HG02981 (cell line): ENCODE measurements around the gene COX4I2.
A peak's percentile ranks its signal among the peaks of the same experiment; 100 is the strongest.

ENCODE experiments used
- ATAC-seq: cut with Tn5 transposase; IDR thresholded peaks from one replicate; pipeline ENCODE4 v1.9.1; 2021; ENCODE audit warnings: mild to moderate bottlenecking, moderate library complexity; ENCODE audit not compliant: unreplicated experiment

COX4I2 gene

GRCh38 chr20:31675828-31676608, 38.3 kb downstream of the COX4I2 start:
- peak; percentile 43 for ATAC-seq

- no peak for ATAC-seq
These were observed 38.9 kb downstream of the COX4I2 start for GRCh38 chr20:31676609-31676989.

GRCh38 chr20:31677553-31678260, 40.0 kb downstream of the COX4I2 start:
- ATAC-seq, result no peak

- ATAC-seq, result no peak
These were observed 41.0 kb downstream of the COX4I2 start for GRCh38 chr20:31678389-31679356.

- ATAC-seq, result no peak
These were observed 41.9 kb downstream of the COX4I2 start for GRCh38 chr20:31679357-31680285.

- no peak for ATAC-seq
These were observed 42.8 kb downstream of the COX4I2 start for GRCh38 chr20:31680286-31681127.

GRCh38 chr20:31681128-31681727, 43.5 kb downstream of the COX4I2 start:
- ATAC-seq, result no peak

- no peak for ATAC-seq
These were observed 44.1 kb downstream of the COX4I2 start for GRCh38 chr20:31681769-31682168.

GRCh38 chr20:31682352-31682751, 44.6 kb downstream of the COX4I2 start:
- no peak for ATAC-seq

GRCh38 chr20:31682927-31683326, 45.2 kb downstream of the COX4I2 start:
- ATAC-seq, result no peak

GRCh38 chr20:31684153-31685015, 46.7 kb downstream of the COX4I2 start:
- peak; percentile 51 for ATAC-seq

GRCh38 chr20:31685853-31686643, 48.3 kb downstream of the COX4I2 start:
- ATAC-seq, result peak; percentile 8

- no peak for ATAC-seq
These were observed 50.1 kb downstream of the COX4I2 start for GRCh38 chr20:31687777-31688176.

- no peak for ATAC-seq
These were observed 51.4 kb downstream of the COX4I2 start for GRCh38 chr20:31689141-31689540.

- ATAC-seq, result no peak
These were observed 52.5 kb downstream of the COX4I2 start for GRCh38 chr20:31690124-31690666.

GRCh38 chr20:31691646-31692275, 54.0 kb downstream of the COX4I2 start:
- no peak for ATAC-seq
